HepG2 (cell line): ENCODE measurements around the gene CCDC177. TPM values are rescaled to one million over a fixed set of nuclear protein-coding genes. Genes with fewer than 3 reads are reported as not detected.

Experiments
- CBX2 ChIP-seq, 2 experiments: fragments of 200-600 bp in 1 of 2; sonication (generic); formaldehyde crosslinking in 1 of 2; IDR thresholded peaks; 2 replicates each; pipeline versions ENCODE4 v1.7.0 to v1.8.1; 2018 to 2022; ENCODE audit warnings: low read depth in 2 of 2, low read length in 1 of 2, mild to moderate bottlenecking in 1 of 2, missing genetic modification reagents in 1 of 2
- DMTF1 ChIP-seq: sonication (generic); formaldehyde crosslinking; IDR thresholded peaks from 2 replicates; pipeline ENCODE4 v1.4.0; 2020; ENCODE audit warnings: mild to moderate bottlenecking, missing genetic modification reagents
- ISL2 ChIP-seq: sonication (generic); formaldehyde crosslinking; IDR thresholded peaks from 2 replicates; pipeline ENCODE4 v1.5.0; 2020; ENCODE audit warnings: missing genetic modification reagents
- KAT8 ChIP-seq: IDR thresholded peaks from 2 replicates; pipeline ENCODE4 v1.6.1; 2016; ENCODE audit warnings: missing genetic modification reagents, missing compliant biosample characterization
- MIER2 ChIP-seq: IDR thresholded peaks from 2 replicates; pipeline ENCODE4 v1.6.1; 2016; ENCODE audit warnings: missing biosample characterization, missing genetic modification reagents
- NCOR1 ChIP-seq: fragments of 200-600 bp; sonication (generic); IDR thresholded peaks from 2 replicates; pipeline ENCODE4 v1.7.0; 2017; ENCODE audit warnings: antibody characterized with exemption, low read length, borderline replicate concordance
- NR1H2 ChIP-seq: sonication (generic); formaldehyde crosslinking; IDR thresholded peaks from 2 replicates; pipeline ENCODE4 v1.8.1; 2022; ENCODE audit warnings: low read depth, missing genetic modification reagents, borderline replicate concordance
- RXRA ChIP-seq: sonication (generic); formaldehyde crosslinking; IDR thresholded peaks from 2 replicates; pipeline ENCODE4 v1.5.1; 2020; ENCODE audit warnings: missing genetic modification reagents
- SNAPC5 ChIP-seq: sonication (generic); formaldehyde crosslinking; IDR thresholded peaks from 2 replicates; pipeline ENCODE4 v1.8.1; 2023; ENCODE audit warnings: mild to moderate bottlenecking, missing genetic modification reagents, borderline replicate concordance
- TAF15 ChIP-seq: fragments of 200-400 bp; formaldehyde crosslinking; IDR thresholded peaks from one replicate; pipeline ENCODE4 v1.6.1; 2018; ENCODE audit warnings: mild to moderate bottlenecking, low read depth, low read length; ENCODE audit not compliant: poor library complexity, severe bottlenecking
- TBP ChIP-seq: sonication (generic); formaldehyde crosslinking; IDR thresholded peaks from 2 replicates; pipeline ENCODE4 v1.5.0; 2020; ENCODE audit warnings: missing genetic modification reagents
- ZFY ChIP-seq: sonication (generic); formaldehyde crosslinking; IDR thresholded peaks from 2 replicates; pipeline ENCODE4 v1.4.0; 2020; ENCODE audit warnings: missing genetic modification reagents
- ZMAT3 ChIP-seq: sonication (generic); formaldehyde crosslinking; conservative IDR thresholded peaks from 2 replicates; pipeline ENCODE4 v1.7.0; 2021; ENCODE audit warnings: missing genetic modification reagents
- ZMYM3 ChIP-seq: sonication (generic); formaldehyde crosslinking; IDR thresholded peaks from 2 replicates; pipeline ENCODE4 v1.5.1; 2020; ENCODE audit warnings: mild to moderate bottlenecking, missing genetic modification reagents
- ZNF142 ChIP-seq: sonication (generic); formaldehyde crosslinking; IDR thresholded peaks from 2 replicates; pipeline ENCODE4 v1.4.0; 2020; ENCODE audit warnings: missing genetic modification reagents
- ZNF350 ChIP-seq: sonication (generic); formaldehyde crosslinking; IDR thresholded peaks from 2 replicates; pipeline ENCODE4 v1.4.0; 2020; ENCODE audit warnings: mild to moderate bottlenecking, low read depth, missing genetic modification reagents, borderline replicate concordance
- ZNF543 ChIP-seq: sonication (generic); formaldehyde crosslinking; IDR thresholded peaks from 2 replicates; pipeline ENCODE4 v1.4.0; 2020; ENCODE audit warnings: mild to moderate bottlenecking, missing genetic modification reagents
- ZNF577 ChIP-seq: sonication (generic); formaldehyde crosslinking; IDR thresholded peaks from 2 replicates; pipeline ENCODE4 v1.4.0; 2020; ENCODE audit warnings: mild to moderate bottlenecking, low read depth, missing genetic modification reagents, borderline replicate concordance
- ZNF597 ChIP-seq: sonication (generic); formaldehyde crosslinking; IDR thresholded peaks from 2 replicates; pipeline ENCODE4 v1.5.0; 2020; ENCODE audit warnings: missing genetic modification reagents
- ZNF772 ChIP-seq: sonication (generic); formaldehyde crosslinking; IDR thresholded peaks from 2 replicates; pipeline ENCODE4 v1.5.0; 2020; ENCODE audit warnings: mild to moderate bottlenecking, missing genetic modification reagents
- ZSCAN22 ChIP-seq: sonication (generic); formaldehyde crosslinking; IDR thresholded peaks from 2 replicates; pipeline ENCODE4 v1.4.0; 2020; ENCODE audit warnings: mild to moderate bottlenecking, missing genetic modification reagents
- polyA plus RNA-seq, 8 experiments: library from polyadenylated mRNA; depleted of rRNA in 3 of 8; stranded (reverse) in 7 of 8; unstranded in 1 of 8; fragments of >200 nt; fragmentation: Illumina TruSeq in 4 of 8; extraction: Trizol in 4 of 8; gene quantifications; 2 replicates each; pipeline versions ENCODE4 v1.2.1 to v1.2.3, GENCODE V29; 2011 to 2016; ENCODE audit warnings: low read depth in 4 of 8, missing spikeins in 1 of 8, mixed read lengths in 1 of 8; ENCODE audit not compliant: insufficient read depth in 1 of 8
- total RNA-seq, 5 experiments: library from RNA; depleted of rRNA; stranded (reverse); fragments of >200 nt; fragmentation: Illumina TruSeq; extraction: Trizol; gene quantifications; 2 replicates each; pipeline ENCODE4 v1.2.3, GENCODE V29; 2016; ENCODE audit warnings: low read depth in 1 of 5

The CCDC177 gene
- total and polyA plus RNA-seq, 2 of the 13 experiments (the other 11 are each of a cell fraction or from before 2014, with no cell fraction given): not detected

GRCh38 chr14:69580009-69580577 is 5.4 kb upstream of the CCDC177 start (continued):
- no peak for TF ChIP-seq ZNF597
- no peak for TF ChIP-seq ZNF543 (CRISPR knock-in tag)
- no peak for TF ChIP-seq TBP
- TF ChIP-seq NCOR1: peak; percentile 60; the same call in 1 of the 2 replicates
- TF ChIP-seq RXRA (CRISPR knock-in tag): peak; percentile 82; the same call in 1 of the 2 replicates
- TF ChIP-seq ZNF142 (CRISPR knock-in tag): no peak
- TF ChIP-seq MIER2 (CRISPR knock-in tag): peak; percentile 75; the same call in 1 of the 2 replicates
- 0 out of 2 replicates have a peak, but pooled peaks have one; percentile 19 for TF ChIP-seq KAT8 (CRISPR knock-in tag)
- no peak; the same call in 1 of the 2 replicates for TF ChIP-seq ZMYM3
- TF ChIP-seq ZNF350 (CRISPR knock-in tag): 0 out of 2 replicates have a peak, but pooled peaks have one; percentile 29
- TF ChIP-seq ZNF772 (CRISPR knock-in tag): no peak; the same call in 1 of the 2 replicates
- no peak for TF ChIP-seq ZMAT3 (CRISPR knock-in tag)
- no peak for TF ChIP-seq DMTF1 (CRISPR knock-in tag)
- TF ChIP-seq ZFY (CRISPR knock-in tag): no peak; the same call in 1 of the 2 replicates
- no peak for TF ChIP-seq ISL2 (CRISPR knock-in tag)
- TF ChIP-seq ZSCAN22 (CRISPR knock-in tag): no peak
- no peak for TF ChIP-seq TAF15
- TF ChIP-seq NR1H2 (CRISPR knock-in tag): no peak
- TF ChIP-seq SNAPC5 (CRISPR knock-in tag): no peak
- TF ChIP-seq ZNF577 (CRISPR knock-in tag): no peak
- TF ChIP-seq CBX2 (IDR thresholded peaks at IDR 0.05; ENCODE audit: low read depth, low read length): no peak
- no peak for TF ChIP-seq CBX2 (CRISPR knock-in tag; IDR thresholded peaks at IDR 0.05; ENCODE audit: low read depth)
